Cardiac fibroblast (primary cell): Measurements from ENCODE around the gene GSE1.

Experiments
- DNase-seq, 2 donors: peaks; one replicate each; pipeline versions ENCODE4 v3.0.0 to v3.0.0-alpha.2; 2010; ENCODE audit warnings: low read depth in 2 of 2
- H3K4me3 ChIP-seq, 2 donors: replicated peaks in 1 of 2; 1 replicate in 1 of 2; 2 replicates in 1 of 2; pipeline ENCODE4 v1.5.1; 2011; ENCODE audit warnings: low read depth in 2 of 2, low read length in 2 of 2, mild to moderate bottlenecking in 2 of 2, moderate library complexity in 1 of 2
- TF ChIP-seq, protein P1 (sequence below): IDR thresholded peaks from one replicate; pipeline ENCODE4 v1.5.1; 2011; ENCODE audit warnings: low read depth, mild to moderate bottlenecking, low read length, inconsistent platforms

The GSE1 gene

GRCh38 chr16:85580684-85581083, 32.4 kb upstream of the GSE1 start:
- H3K4me3 ChIP-seq, result no peak overlapping the region
- DNase-seq, result no peak
- TF ChIP-seq, protein P1, sequence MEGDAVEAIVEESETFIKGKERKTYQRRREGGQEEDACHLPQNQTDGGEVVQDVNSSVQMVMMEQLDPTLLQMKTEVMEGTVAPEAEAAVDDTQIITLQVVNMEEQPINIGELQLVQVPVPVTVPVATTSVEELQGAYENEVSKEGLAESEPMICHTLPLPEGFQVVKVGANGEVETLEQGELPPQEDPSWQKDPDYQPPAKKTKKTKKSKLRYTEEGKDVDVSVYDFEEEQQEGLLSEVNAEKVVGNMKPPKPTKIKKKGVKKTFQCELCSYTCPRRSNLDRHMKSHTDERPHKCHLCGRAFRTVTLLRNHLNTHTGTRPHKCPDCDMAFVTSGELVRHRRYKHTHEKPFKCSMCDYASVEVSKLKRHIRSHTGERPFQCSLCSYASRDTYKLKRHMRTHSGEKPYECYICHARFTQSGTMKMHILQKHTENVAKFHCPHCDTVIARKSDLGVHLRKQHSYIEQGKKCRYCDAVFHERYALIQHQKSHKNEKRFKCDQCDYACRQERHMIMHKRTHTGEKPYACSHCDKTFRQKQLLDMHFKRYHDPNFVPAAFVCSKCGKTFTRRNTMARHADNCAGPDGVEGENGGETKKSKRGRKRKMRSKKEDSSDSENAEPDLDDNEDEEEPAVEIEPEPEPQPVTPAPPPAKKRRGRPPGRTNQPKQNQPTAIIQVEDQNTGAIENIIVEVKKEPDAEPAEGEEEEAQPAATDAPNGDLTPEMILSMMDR, result no peak

- DNase-seq, result no peak
- H3K4me3 ChIP-seq, result no peak overlapping the region
- TF ChIP-seq, protein P1, result no peak
These were observed 30.7 kb upstream of the GSE1 start for GRCh38 chr16:85582229-85582991.

DNA sequence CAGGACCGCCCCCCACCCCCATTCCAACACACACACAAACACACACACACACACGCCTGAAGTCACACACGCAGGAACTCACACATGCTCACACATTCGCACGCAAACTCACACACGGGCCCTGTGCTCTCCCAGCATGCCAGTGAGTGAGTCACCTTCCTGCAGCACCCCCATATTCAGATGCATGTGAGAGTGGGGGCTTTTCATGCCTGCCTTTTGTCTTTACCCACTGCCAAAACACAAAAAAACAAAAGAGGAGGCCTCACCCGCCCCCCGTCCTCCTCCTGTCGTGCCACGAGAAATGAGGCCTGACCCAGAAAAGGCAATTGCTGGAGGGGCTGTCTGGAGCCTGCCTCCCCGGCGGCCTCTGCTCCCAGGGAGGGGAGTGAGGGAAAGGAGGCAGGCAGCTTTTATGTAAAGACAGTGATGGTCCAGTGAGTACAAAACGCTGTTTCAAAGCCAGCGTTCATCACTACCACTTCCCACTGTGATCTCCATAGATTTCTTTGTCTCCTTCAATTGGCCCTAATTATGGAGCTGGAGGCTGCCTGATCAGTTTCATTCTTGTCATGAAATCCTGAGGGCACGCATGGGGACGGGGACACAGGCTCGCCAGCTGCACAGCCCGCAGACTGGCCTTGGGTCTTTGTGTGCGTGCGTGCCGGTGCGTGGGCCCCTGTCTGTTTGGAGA, 29.5 kb upstream of the GSE1 start:
- DNase-seq, result peak in 1 of 2 donors; percentile 63
- TF ChIP-seq, protein P1, result no peak
- no peak overlapping the region for H3K4me3 ChIP-seq

GRCh38 chr16:85584267-85584666, 28.9 kb upstream of the GSE1 start:
- no peak overlapping the region for H3K4me3 ChIP-seq
- DNase-seq, result no peak
- TF ChIP-seq, protein P1, result no peak

DNA sequence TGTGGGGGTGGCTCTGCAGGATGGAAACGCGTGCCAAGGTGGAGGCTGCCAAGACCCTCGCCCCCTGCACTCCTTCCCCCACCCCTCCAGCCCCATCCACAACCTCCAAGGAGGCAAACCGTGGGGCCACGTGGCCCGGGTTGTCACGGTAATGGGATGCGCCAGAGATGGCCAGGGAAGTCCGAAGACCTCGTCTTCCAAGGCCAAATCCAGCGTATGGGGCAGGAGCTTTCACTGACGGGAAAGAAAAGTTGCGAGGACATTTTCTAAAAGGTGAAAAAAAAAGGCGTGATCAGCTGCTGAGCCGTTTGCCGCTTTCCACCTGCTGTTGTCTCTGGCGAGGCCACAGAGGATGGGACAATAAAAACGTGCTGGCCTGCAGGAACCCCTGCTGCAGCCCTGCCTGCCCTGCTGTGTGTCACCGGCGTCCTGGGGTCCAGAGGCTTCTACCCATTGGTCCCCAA, 28.3 kb upstream of the GSE1 start:
- TF ChIP-seq, protein P1, result no peak
- no peak overlapping the region for H3K4me3 ChIP-seq
- no peak for DNase-seq

- no peak overlapping the region for H3K4me3 ChIP-seq
- no peak for DNase-seq
- TF ChIP-seq, protein P1, result no peak
These were observed 27.4 kb upstream of the GSE1 start for GRCh38 chr16:85585711-85586110.
